ENCODE results near the gene TRAPPC10.
"Not testable (repeated sequence)": the region's sequence is repeated elsewhere in the genome, so short reads cannot be mapped to it uniquely, and the experiment has no call there.

DNA sequence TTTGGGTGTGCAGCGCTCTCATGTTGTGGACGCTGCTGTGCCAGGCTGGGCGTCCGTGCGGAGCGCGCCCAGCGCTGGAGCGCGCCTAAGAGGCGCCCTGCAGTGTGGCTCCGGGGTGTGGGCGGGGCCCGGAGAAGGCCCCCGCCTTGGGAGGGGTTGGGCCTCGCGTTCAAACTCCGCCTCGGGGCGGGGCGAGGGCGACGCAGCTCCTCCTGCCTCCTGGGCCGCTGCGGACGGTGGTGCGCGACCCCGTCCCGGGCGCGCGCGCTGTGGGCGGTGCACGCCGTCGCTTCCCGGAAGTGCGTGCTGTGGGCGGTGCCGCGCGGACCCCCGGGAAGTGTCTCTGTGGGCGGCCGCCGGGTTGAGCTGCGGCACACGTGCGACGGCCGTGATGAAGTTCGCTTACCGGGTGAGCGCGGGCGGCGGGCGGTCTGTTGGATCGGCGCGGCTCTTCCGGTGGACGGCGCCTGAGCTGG is 95.0 kb downstream of the TRAPPC10 start, which contains the start of gene PWP2:
- TF ChIP-seq, protein P1, sequence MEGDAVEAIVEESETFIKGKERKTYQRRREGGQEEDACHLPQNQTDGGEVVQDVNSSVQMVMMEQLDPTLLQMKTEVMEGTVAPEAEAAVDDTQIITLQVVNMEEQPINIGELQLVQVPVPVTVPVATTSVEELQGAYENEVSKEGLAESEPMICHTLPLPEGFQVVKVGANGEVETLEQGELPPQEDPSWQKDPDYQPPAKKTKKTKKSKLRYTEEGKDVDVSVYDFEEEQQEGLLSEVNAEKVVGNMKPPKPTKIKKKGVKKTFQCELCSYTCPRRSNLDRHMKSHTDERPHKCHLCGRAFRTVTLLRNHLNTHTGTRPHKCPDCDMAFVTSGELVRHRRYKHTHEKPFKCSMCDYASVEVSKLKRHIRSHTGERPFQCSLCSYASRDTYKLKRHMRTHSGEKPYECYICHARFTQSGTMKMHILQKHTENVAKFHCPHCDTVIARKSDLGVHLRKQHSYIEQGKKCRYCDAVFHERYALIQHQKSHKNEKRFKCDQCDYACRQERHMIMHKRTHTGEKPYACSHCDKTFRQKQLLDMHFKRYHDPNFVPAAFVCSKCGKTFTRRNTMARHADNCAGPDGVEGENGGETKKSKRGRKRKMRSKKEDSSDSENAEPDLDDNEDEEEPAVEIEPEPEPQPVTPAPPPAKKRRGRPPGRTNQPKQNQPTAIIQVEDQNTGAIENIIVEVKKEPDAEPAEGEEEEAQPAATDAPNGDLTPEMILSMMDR (IDR thresholded peaks at IDR 0.05) = not testable (repeated sequence)
- TF ChIP-seq POLR2A (IDR thresholded peaks at IDR 0.05) = not testable (repeated sequence)

Measured in thyroid gland (tissue), 4 donors.